ENCODE results near the gene TGFB2. TPM values are rescaled to one million over a fixed set of nuclear protein-coding genes. Genes with fewer than 3 reads are reported as not detected.
A peak's percentile ranks its signal among the peaks of the same experiment; 100 is the strongest.

Gene TGFB2
- total RNA-seq, 1 donor = 36.3 TPM

- TF ChIP-seq CTCF (IDR thresholded peaks at IDR 0.05; ENCODE audit: insufficient read depth, low read depth, low read length) = no peak
- DNase-seq (ENCODE audit: low read depth) = no peak
- H3K4me3 ChIP-seq (ENCODE audit: low read depth, low read length) = no peak overlapping the region
Measured at GRCh38 chr1:218328769-218329168, 16.4 kb upstream of the TGFB2 start.

GRCh38 chr1:218330043-218330623 is 15.0 kb upstream of the TGFB2 start:
- no peak overlapping the region for H3K4me3 ChIP-seq (ENCODE audit: low read depth, low read length)
- peak; percentile 54 for TF ChIP-seq CTCF (IDR thresholded peaks at IDR 0.05; ENCODE audit: insufficient read depth, low read depth, low read length)
- peak; percentile 55 for DNase-seq (ENCODE audit: low read depth)

GRCh38 chr1:218332416-218332815 is 12.7 kb upstream of the TGFB2 start:
- no peak overlapping the region for H3K4me3 ChIP-seq (ENCODE audit: low read depth, low read length)
- DNase-seq (ENCODE audit: low read depth) = no peak
- TF ChIP-seq CTCF (IDR thresholded peaks at IDR 0.05; ENCODE audit: insufficient read depth, low read depth, low read length) = no peak

- DNase-seq (ENCODE audit: low read depth) = no peak
- TF ChIP-seq CTCF (IDR thresholded peaks at IDR 0.05; ENCODE audit: insufficient read depth, low read depth, low read length) = no peak
- H3K4me3 ChIP-seq (ENCODE audit: low read depth, low read length) = no peak overlapping the region
Measured at GRCh38 chr1:218336328-218336727, 8.8 kb upstream of the TGFB2 start.

GRCh38 chr1:218339267-218339831 is 5.8 kb upstream of the TGFB2 start:
- H3K4me3 ChIP-seq (ENCODE audit: low read depth, low read length) = no peak overlapping the region
- peak; percentile 72 for TF ChIP-seq CTCF (IDR thresholded peaks at IDR 0.05; ENCODE audit: insufficient read depth, low read depth, low read length)
- DNase-seq (ENCODE audit: low read depth) = peak; percentile 60

- no peak overlapping the region for H3K4me3 ChIP-seq (ENCODE audit: low read depth, low read length)
- no peak for DNase-seq (ENCODE audit: low read depth)
- TF ChIP-seq CTCF (IDR thresholded peaks at IDR 0.05; ENCODE audit: insufficient read depth, low read depth, low read length) = no peak
Measured at GRCh38 chr1:218341325-218341724, 3.8 kb upstream of the TGFB2 start.

- DNase-seq (ENCODE audit: low read depth) = no peak
- TF ChIP-seq CTCF (IDR thresholded peaks at IDR 0.05; ENCODE audit: insufficient read depth, low read depth, low read length) = no peak
Measured at GRCh38 chr1:218342091-218342490, 3.0 kb upstream of the TGFB2 start.

More at GRCh38 chr1:218342091-218342490, 3.0 kb upstream of the TGFB2 start:
- H3K4me3 ChIP-seq (ENCODE audit: low read depth, low read length) = no peak overlapping the region

Data from fibroblast of villous mesenchyme (primary cell).